Measurements from ENCODE around the gene PGP.

PGP gene

GRCh38 chr16:2179576-2179975, 35.1 kb downstream of the PGP start:
- DNase-seq: no peak

- no peak for DNase-seq
Observed at GRCh38 chr16:2179107-2179501, 35.5 kb downstream of the PGP start.

GRCh38 chr16:2178321-2179106, 36.1 kb downstream of the PGP start:
- no peak for DNase-seq

GRCh38 chr16:2177561-2177960, 37.1 kb downstream of the PGP start:
- DNase-seq: no peak

- no peak for DNase-seq
Observed at GRCh38 chr16:2177101-2177500, 37.5 kb downstream of the PGP start.

GRCh38 chr16:2176047-2176446, 38.6 kb downstream of the PGP start:
- DNase-seq: no peak

- DNase-seq: no peak
Observed at GRCh38 chr16:2175454-2175853, 39.2 kb downstream of the PGP start.

GRCh38 chr16:2174396-2175131, 40.1 kb downstream of the PGP start:
- DNase-seq: no peak

GRCh38 chr16:2173916-2174315, 40.7 kb downstream of the PGP start:
- DNase-seq: no peak

- DNase-seq: no peak
Observed at GRCh38 chr16:2173366-2173765, 41.3 kb downstream of the PGP start.

GRCh38 chr16:2172688-2173335, 41.8 kb downstream of the PGP start:
- no peak for DNase-seq

GRCh38 chr16:2171601-2172178, 43.0 kb downstream of the PGP start:
- DNase-seq: no peak

- no peak for DNase-seq
Observed at GRCh38 chr16:2170587-2171435, 43.8 kb downstream of the PGP start.

GRCh38 chr16:2170080-2170479, 44.6 kb downstream of the PGP start:
- no peak for DNase-seq

GRCh38 chr16:2167068-2167638, 47.5 kb downstream of the PGP start:
- DNase-seq: no peak

- no peak for DNase-seq
Observed at GRCh38 chr16:2166263-2167067, 48.2 kb downstream of the PGP start.

GRCh38 chr16:2165861-2166260, 48.8 kb downstream of the PGP start:
- no peak for DNase-seq

GRCh38 chr16:2163211-2163881, 51.3 kb downstream of the PGP start:
- no peak for DNase-seq

GRCh38 chr16:2162676-2163118, 51.9 kb downstream of the PGP start:
- DNase-seq: no peak

- DNase-seq: no peak
Observed at GRCh38 chr16:2161911-2162310, 52.7 kb downstream of the PGP start.

All from EL (cell line).